ENCODE data around the gene AFF2. TPM values are rescaled to one million over a fixed set of nuclear protein-coding genes. Genes with fewer than 3 reads are reported as not detected.

Gene AFF2
- total RNA-seq, 1 experiment from 2014 or later = 0.19 TPM

DNA sequence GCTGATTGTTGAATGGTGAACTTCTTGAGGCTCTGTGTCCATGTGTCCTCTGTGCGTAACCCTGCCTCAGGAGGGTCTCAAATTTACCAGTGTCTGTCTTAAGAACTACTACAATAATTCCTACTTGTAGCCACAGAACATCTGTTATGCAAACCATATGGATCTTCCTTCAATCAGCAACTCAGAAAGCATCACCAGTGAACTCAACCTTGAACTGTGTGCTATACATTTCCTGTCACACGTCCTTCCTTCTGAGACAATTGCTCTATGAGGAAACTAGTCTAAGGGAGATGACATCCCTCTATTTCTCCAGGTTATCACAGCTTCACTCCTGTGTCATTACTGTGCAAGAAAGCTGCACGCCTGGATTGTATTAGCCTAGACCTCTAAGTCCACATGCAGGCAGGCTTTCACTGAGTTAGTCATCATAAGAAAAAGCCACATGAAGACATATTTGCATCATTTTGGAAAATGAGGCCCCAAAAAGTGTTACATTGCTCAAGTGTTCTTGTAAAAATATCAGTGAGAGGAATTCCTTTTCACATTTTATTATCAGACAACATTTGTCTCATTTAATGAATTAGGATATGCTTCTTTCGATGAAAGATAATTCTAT is 157.8 kb downstream of the AFF2 start:
- Mint-ChIP-seq H3K4me3 (ENCODE audit: unreplicated experiment) (no peak overlapping the region), H3K27ac (ENCODE audit: low read depth, unreplicated experiment) (no peak overlapping the region), H3K9me3 (ENCODE audit: unreplicated experiment) (peaks cover 20% of the 10 kb centered on the region), H3K4me1 (ENCODE audit: insufficient read depth, unreplicated experiment) (no peaks in the 10 kb centered on the region), H3K36me3 (ENCODE audit: insufficient read depth, unreplicated experiment) (no peaks in the 10 kb centered on the region), H3K27me3 (ENCODE audit: insufficient read depth, unreplicated experiment) (no peaks in the 10 kb centered on the region)
- no TSS peak for BruUV-seq (replicated peaks)
- POLR2A ChIA-PET = no interaction called here
- TF ChIP-seq, protein P1, sequence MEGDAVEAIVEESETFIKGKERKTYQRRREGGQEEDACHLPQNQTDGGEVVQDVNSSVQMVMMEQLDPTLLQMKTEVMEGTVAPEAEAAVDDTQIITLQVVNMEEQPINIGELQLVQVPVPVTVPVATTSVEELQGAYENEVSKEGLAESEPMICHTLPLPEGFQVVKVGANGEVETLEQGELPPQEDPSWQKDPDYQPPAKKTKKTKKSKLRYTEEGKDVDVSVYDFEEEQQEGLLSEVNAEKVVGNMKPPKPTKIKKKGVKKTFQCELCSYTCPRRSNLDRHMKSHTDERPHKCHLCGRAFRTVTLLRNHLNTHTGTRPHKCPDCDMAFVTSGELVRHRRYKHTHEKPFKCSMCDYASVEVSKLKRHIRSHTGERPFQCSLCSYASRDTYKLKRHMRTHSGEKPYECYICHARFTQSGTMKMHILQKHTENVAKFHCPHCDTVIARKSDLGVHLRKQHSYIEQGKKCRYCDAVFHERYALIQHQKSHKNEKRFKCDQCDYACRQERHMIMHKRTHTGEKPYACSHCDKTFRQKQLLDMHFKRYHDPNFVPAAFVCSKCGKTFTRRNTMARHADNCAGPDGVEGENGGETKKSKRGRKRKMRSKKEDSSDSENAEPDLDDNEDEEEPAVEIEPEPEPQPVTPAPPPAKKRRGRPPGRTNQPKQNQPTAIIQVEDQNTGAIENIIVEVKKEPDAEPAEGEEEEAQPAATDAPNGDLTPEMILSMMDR (IDR thresholded peaks at IDR 0.05; ENCODE audit: unreplicated experiment) = no peak
- intact Hi-C loops (cut with micrococcal nuclease) = no loop called here
- DNase-seq (ENCODE audit: unreplicated experiment) = no peak
- CTCF ChIA-PET = interaction anchor here (0.7 kb wide), 1 partner anchor 49 kb away, joined by 3 read pairs; no protein-coding TSS in a partner anchor

DNA sequence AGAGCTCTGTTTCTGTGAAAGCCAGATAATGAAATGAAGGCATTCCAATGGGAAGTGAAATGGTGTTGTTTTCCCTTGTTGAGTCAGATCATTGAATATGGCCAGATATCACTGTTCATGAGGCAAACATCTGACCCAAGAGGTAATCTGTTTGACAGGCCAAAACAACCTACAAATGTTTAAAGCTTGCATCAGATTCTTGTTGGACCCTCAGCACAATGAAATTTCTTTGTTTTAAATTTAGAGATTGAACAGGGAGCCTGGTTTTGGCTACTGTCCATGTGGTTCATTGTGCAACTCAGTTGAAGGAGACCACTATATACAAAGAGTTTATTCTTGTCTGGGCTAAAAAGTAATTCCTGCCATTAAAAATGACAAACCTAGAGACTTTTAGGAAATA is 159.1 kb downstream of the AFF2 start:
- DNase-seq (ENCODE audit: unreplicated experiment) = peak; percentile 5
- intact Hi-C loops (cut with micrococcal nuclease) = no loop called here
- Mint-ChIP-seq H3K27ac (ENCODE audit: low read depth, unreplicated experiment) (no peak overlapping the region), H3K9me3 (ENCODE audit: unreplicated experiment) (peaks cover 20% of the 10 kb centered on the region), H3K4me3 (ENCODE audit: unreplicated experiment) (no peak overlapping the region), H3K27me3 (ENCODE audit: insufficient read depth, unreplicated experiment) (no peaks in the 10 kb centered on the region), H3K4me1 (ENCODE audit: insufficient read depth, unreplicated experiment) (no peaks in the 10 kb centered on the region), H3K36me3 (ENCODE audit: insufficient read depth, unreplicated experiment) (no peaks in the 10 kb centered on the region)
- BruUV-seq (replicated peaks) = no TSS peak
- TF ChIP-seq, protein P1 (IDR thresholded peaks at IDR 0.05; ENCODE audit: unreplicated experiment) = no peak
- CTCF ChIA-PET = no interaction called here
- POLR2A ChIA-PET = no interaction called here

DNA sequence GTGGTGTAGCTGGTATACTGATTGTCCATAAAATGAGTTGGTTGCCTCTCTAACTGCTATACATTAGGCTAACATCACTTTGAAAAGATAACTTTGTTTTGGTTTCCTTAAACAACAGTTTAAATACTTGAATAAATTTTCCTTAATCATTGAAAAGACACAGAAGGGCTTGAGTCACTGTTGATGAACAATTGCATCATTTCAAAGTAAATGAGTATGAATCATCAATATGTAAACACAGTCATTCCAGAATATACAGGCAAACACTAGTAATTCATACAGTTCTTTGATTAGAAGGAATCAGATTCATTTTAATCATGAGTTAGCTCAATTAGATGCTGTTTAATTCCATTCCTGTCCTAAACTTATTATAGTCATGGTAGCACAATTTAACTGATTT is 160.6 kb downstream of the AFF2 start:
- no peaks in the 10 kb centered on the region for H3K36me3 Mint-ChIP-seq (ENCODE audit: insufficient read depth, unreplicated experiment)
- TF ChIP-seq, protein P1 (IDR thresholded peaks at IDR 0.05; ENCODE audit: unreplicated experiment) = no peak
- ChIA-PET POLR2A (no interaction called here), CTCF (no interaction called here)
- peak; percentile 24 for DNase-seq (ENCODE audit: unreplicated experiment)
- no peak overlapping the region for H3K27ac Mint-ChIP-seq (ENCODE audit: low read depth, unreplicated experiment)
- H3K9me3 Mint-ChIP-seq (ENCODE audit: unreplicated experiment) = peaks cover 29% of the 10 kb centered on the region
- BruUV-seq (replicated peaks) = no TSS peak
- H3K4me1 Mint-ChIP-seq (ENCODE audit: insufficient read depth, unreplicated experiment) = no peaks in the 10 kb centered on the region
- H3K27me3 Mint-ChIP-seq (ENCODE audit: insufficient read depth, unreplicated experiment) = no peaks in the 10 kb centered on the region
- intact Hi-C loops (cut with micrococcal nuclease) = no loop called here
- H3K4me3 Mint-ChIP-seq (ENCODE audit: unreplicated experiment) = no peak overlapping the region

DNA sequence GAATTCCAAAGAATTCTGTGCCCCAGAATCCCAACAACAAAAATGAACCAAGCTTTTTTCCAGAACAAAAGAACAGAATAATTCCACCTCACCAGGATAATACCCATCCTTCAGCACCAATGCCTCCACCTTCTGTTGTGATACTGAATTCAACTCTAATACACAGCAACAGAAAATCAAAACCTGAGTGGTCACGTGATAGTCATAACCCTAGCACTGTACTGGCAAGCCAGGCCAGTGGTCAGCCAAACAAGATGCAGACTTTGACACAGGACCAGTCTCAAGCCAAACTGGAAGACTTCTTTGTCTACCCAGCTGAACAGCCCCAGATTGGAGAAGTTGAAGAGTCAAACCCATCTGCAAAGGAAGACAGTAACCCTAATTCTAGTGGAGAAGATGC is 161.6 kb downstream of the AFF2 start:
- no peak overlapping the region for H3K4me3 Mint-ChIP-seq (ENCODE audit: unreplicated experiment)
- no TSS peak for BruUV-seq (replicated peaks)
- no peak for DNase-seq (ENCODE audit: unreplicated experiment)
- H3K9me3 Mint-ChIP-seq (ENCODE audit: unreplicated experiment) = peaks cover 29% of the 10 kb centered on the region
- no peaks in the 10 kb centered on the region for H3K36me3 Mint-ChIP-seq (ENCODE audit: insufficient read depth, unreplicated experiment)
- H3K4me1 Mint-ChIP-seq (ENCODE audit: insufficient read depth, unreplicated experiment) = no peaks in the 10 kb centered on the region
- ChIA-PET POLR2A (no interaction called here), CTCF (no interaction called here)
- H3K27me3 Mint-ChIP-seq (ENCODE audit: insufficient read depth, unreplicated experiment) = no peaks in the 10 kb centered on the region
- no peak overlapping the region for H3K27ac Mint-ChIP-seq (ENCODE audit: low read depth, unreplicated experiment)
- intact Hi-C loops (cut with micrococcal nuclease) = no loop called here
- TF ChIP-seq, protein P1 (IDR thresholded peaks at IDR 0.05; ENCODE audit: unreplicated experiment) = no peak
